GM12872 (cell line): ENCODE results near the gene CAMK2N1.

Experiments
- CTCF ChIP-seq: IDR thresholded peaks from 3 replicates; pipeline ENCODE4 v1.5.1; 2011; ENCODE audit warnings: low read depth, mild to moderate bottlenecking, low read length, moderate library complexity; ENCODE audit not compliant: insufficient read depth

The CAMK2N1 gene

GRCh38 chr1:20474333-20474975 is 11.6 kb downstream of the CAMK2N1 start:
- TF ChIP-seq CTCF, result no peak

- no peak for TF ChIP-seq CTCF
These were observed 12.1 kb downstream of the CAMK2N1 start for GRCh38 chr1:20473894-20474293.

GRCh38 chr1:20472860-20473711 is 12.9 kb downstream of the CAMK2N1 start:
- TF ChIP-seq CTCF, result no peak

GRCh38 chr1:20472121-20472520 is 13.9 kb downstream of the CAMK2N1 start:
- TF ChIP-seq CTCF, result no peak

- no peak for TF ChIP-seq CTCF
These were observed 15.8 kb downstream of the CAMK2N1 start for GRCh38 chr1:20470194-20470593.

- no peak for TF ChIP-seq CTCF
These were observed 16.5 kb downstream of the CAMK2N1 start for GRCh38 chr1:20469406-20470076.

GRCh38 chr1:20466273-20466672 is 19.7 kb downstream of the CAMK2N1 start:
- TF ChIP-seq CTCF, result no peak
